Measurements from ENCODE around the gene ZNF777. TPM values are rescaled to one million over a fixed set of nuclear protein-coding genes. Genes with fewer than 3 reads are reported as not detected.

Gene ZNF777
- total RNA-seq, 1 donor from 2014 or later = 8.6 TPM

- ATAC-seq (no peak), DNase-seq (no peak)
- Histone ChIP-seq H3K36me3 (peaks cover 12% of the 10 kb centered on the region), H3K4me1 (no peaks in the 10 kb centered on the region), H3K9me3 (no peaks in the 10 kb centered on the region), H3K4me3 (no peak overlapping the region), H3K27ac (no peak overlapping the region), H3K27me3 (ENCODE audit: low read depth) (no peaks in the 10 kb centered on the region)
- intact Hi-C loops (cut with DNase I) = no loop called here
- no peak for TF ChIP-seq CTCF (IDR thresholded peaks at IDR 0.05)
These were observed 7.3 kb upstream of the ZNF777 start for GRCh38 chr7:149468208-149468607.

- H3K27me3 ChIP-seq (ENCODE audit: low read depth) = no peaks in the 10 kb centered on the region
- peaks cover 4% of the 10 kb centered on the region for H3K36me3 ChIP-seq
- no peak for TF ChIP-seq CTCF (IDR thresholded peaks at IDR 0.05)
- DNase-seq = no peak
- no peak for ATAC-seq
- no peaks in the 10 kb centered on the region for H3K9me3 ChIP-seq
- no peaks in the 10 kb centered on the region for H3K4me1 ChIP-seq
- intact Hi-C loops (cut with DNase I) = no loop called here
- no peak overlapping the region for H3K27ac ChIP-seq
- no peak overlapping the region for H3K4me3 ChIP-seq
These were observed 6.5 kb upstream of the ZNF777 start for GRCh38 chr7:149467321-149467859.

DNA sequence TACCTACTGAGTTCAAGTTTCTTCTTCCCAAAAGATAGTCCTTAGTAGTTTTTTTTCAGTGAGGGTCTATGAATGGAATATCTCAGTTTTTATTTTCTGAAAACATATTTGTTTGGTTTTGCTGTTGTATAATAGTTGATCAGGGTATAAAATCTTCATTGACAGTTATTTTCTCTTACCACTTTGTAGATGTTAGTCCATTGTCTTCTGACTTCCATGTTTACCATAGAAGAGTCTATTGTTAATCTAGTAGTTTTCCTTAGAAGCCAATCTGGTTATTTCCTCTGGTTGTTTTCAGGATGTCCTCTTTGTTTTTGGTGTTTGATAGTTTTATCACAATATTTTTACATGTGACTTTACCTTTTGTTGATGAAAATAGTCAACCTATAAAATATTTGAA is 5.5 kb upstream of the ZNF777 start:
- intact Hi-C loops (cut with DNase I) = no loop called here
- no peak for TF ChIP-seq CTCF (IDR thresholded peaks at IDR 0.05)

GRCh38 chr7:149463500-149464161 is 2.8 kb upstream of the ZNF777 start:
- peaks cover 9% of the 10 kb centered on the region for H3K4me1 ChIP-seq
- DNase-seq (no peak), ATAC-seq (no peak)
- H3K27ac ChIP-seq = no peak overlapping the region
- TF ChIP-seq CTCF (IDR thresholded peaks at IDR 0.05) = no peak
- H3K36me3 ChIP-seq = no peaks in the 10 kb centered on the region
- intact Hi-C loops (cut with DNase I) = no loop called here
- H3K9me3 ChIP-seq = no peaks in the 10 kb centered on the region
- no peak overlapping the region for H3K4me3 ChIP-seq
- H3K27me3 ChIP-seq (ENCODE audit: low read depth) = no peaks in the 10 kb centered on the region

More for the DNA sequence above, 5.5 kb upstream of the ZNF777 start:
- no peak overlapping the region for H3K4me3 ChIP-seq
- no peak overlapping the region for H3K27ac ChIP-seq
- no peaks in the 10 kb centered on the region for H3K27me3 ChIP-seq (ENCODE audit: low read depth)
- no peaks in the 10 kb centered on the region for H3K36me3 ChIP-seq
- DNase-seq (no peak), ATAC-seq (no peak)
- no peaks in the 10 kb centered on the region for H3K4me1 ChIP-seq
- H3K9me3 ChIP-seq = no peaks in the 10 kb centered on the region

GRCh38 chr7:149462101-149462520 is 1.2 kb upstream of the ZNF777 start:
- H3K9me3 ChIP-seq = no peaks in the 10 kb centered on the region
- peaks cover 19% of the 10 kb centered on the region for H3K4me1 ChIP-seq
- no peaks in the 10 kb centered on the region for H3K36me3 ChIP-seq
- no peak overlapping the region for H3K27ac ChIP-seq
- no peak for TF ChIP-seq CTCF (IDR thresholded peaks at IDR 0.05)
- DNase-seq (no peak), ATAC-seq (no peak)
- H3K4me3 ChIP-seq = no peak overlapping the region
- intact Hi-C loops (cut with DNase I) = no loop called here
- no peaks in the 10 kb centered on the region for H3K27me3 ChIP-seq (ENCODE audit: low read depth)

Measured in lower lobe of right lung (tissue), 2 donors.